HCT116 (cell line): ENCODE measurements around the gene GATAD2B. TPM values are rescaled to one million over a fixed set of nuclear protein-coding genes. Genes with fewer than 3 reads are reported as not detected.

Experiments
- ATAC-seq: fragments of 200-7000 bp; cut with Tn5 transposase; 2 replicates; pipeline ENCODE4 v1.9.1; 2020; ENCODE audit warnings: mild to moderate bottlenecking, moderate library complexity
- BruUV-seq: library from RNA; stranded (reverse); fragments of 400-500 nt; replicated peaks from 2 replicates; lab custom pipeline; 2021; lab: Mats Ljungman, UMichigan
- CTCF ChIA-PET: fragments of 300-600 bp; sonication (Branson Sonifier 250); formaldehyde crosslinking; loops from one replicate; lab custom pipeline; 2021; ENCODE audit warnings: antibody characterized with exemption; lab: Charles Lee
- POLR2A ChIA-PET: fragments of 300-600, 350-600 bp; sonication (Branson Sonifier 250); formaldehyde crosslinking; loops from one replicate; lab custom pipeline; 2021; ENCODE audit warnings: antibody characterized with exemption; lab: Charles Lee
- RAD21 ChIA-PET, 2 experiments: fragments of 300-600 bp; sonication (Branson Sonifier 250); formaldehyde crosslinking; loops; one replicate each; lab custom pipeline; 2023; ENCODE audit warnings: low total read pairs in 2 of 2; ENCODE audit not compliant: uncharacterized antibody in 2 of 2, unreplicated experiment in 2 of 2, low non-redundant PET in 1 of 2; lab: Charles Lee
- DNase-seq: peaks from one replicate; pipeline ENCODE4 v3.0.0-alpha.2; 2010; ENCODE audit warnings: low read depth, low spot score
- H2AFZ ChIP-seq: fragments of 200-600 bp; shearing (Covaris generic), sonication (generic); 2 replicates; pipeline ENCODE4 v1.6.1; 2017; ENCODE audit warnings: low read depth, mixed run types, mixed read lengths, antibody characterized with exemption, low read length; ENCODE audit not compliant: poor library complexity, severe bottlenecking
- H3K27ac ChIP-seq: 2 replicates; pipeline ENCODE4 v1.5.1; 2012; ENCODE audit warnings: low read depth, low read length
- H3K27me3 ChIP-seq: fragments of 200-600 bp; sonication (generic); 2 replicates; pipeline ENCODE4 v1.6.1; 2016; ENCODE audit warnings: mixed run types, low read length, mixed read lengths; ENCODE audit not compliant: insufficient read depth
- H3K36me3 ChIP-seq, 2 experiments: fragments of 200-500 bp in 1 of 2; fragments of 200-600 bp in 1 of 2; sonication (Bioruptor generic) in 1 of 2; sonication (generic) in 1 of 2; 2 replicates each; pipeline versions ENCODE4 v1.5.1 to v1.6.1; 2014 to 2016; ENCODE audit warnings: low read length in 2 of 2, inconsistent platforms in 1 of 2, mixed read lengths in 1 of 2, mixed run types in 1 of 2; ENCODE audit not compliant: insufficient read depth in 2 of 2, control insufficient read depth in 1 of 2
- H3K4me1 ChIP-seq, 2 experiments: fragments of 200-600 bp in 1 of 2; sonication (generic) in 1 of 2; 2 replicates each; pipeline versions ENCODE4 v1.5.1 to v1.6.1; 2012 to 2017; ENCODE audit warnings: low read length in 2 of 2, inconsistent platforms in 1 of 2, mild to moderate bottlenecking in 1 of 2, mixed read lengths in 1 of 2, mixed run types in 1 of 2, moderate library complexity in 1 of 2; ENCODE audit not compliant: insufficient read depth in 2 of 2, control insufficient read depth in 1 of 2
- H3K4me2 ChIP-seq: fragments of 200-600 bp; sonication (generic); 2 replicates; pipeline ENCODE4 v1.6.1; 2017; ENCODE audit warnings: mixed run types, low read length, mixed read lengths
- H3K4me3 ChIP-seq, 2 experiments: fragments of 200-600 bp in 1 of 2; sonication (generic) in 1 of 2; replicated peaks in 1 of 2; 2 replicates each; pipeline ENCODE4 v1.5.1; 2011 to 2016; ENCODE audit warnings: low read length in 2 of 2, control low read depth in 1 of 2, low read depth in 1 of 2, mild to moderate bottlenecking in 1 of 2, mixed read lengths in 1 of 2, mixed run types in 1 of 2
- H3K79me2 ChIP-seq: fragments of 200-600 bp; sonication (generic); 2 replicates; pipeline ENCODE4 v1.6.1; 2017; ENCODE audit warnings: mild to moderate bottlenecking, mixed run types, low read length, moderate library complexity, mixed read lengths; ENCODE audit not compliant: insufficient read depth
- H3K9ac ChIP-seq: fragments of 200-600 bp; sonication (generic); 2 replicates; pipeline ENCODE4 v1.6.1; 2016; ENCODE audit warnings: low read length, mixed read lengths
- H3K9me2 ChIP-seq: fragments of 200-600 bp; sonication (generic), shearing (Covaris generic); 2 replicates; pipeline ENCODE4 v1.6.1; 2017; ENCODE audit warnings: mixed run types, mild to moderate bottlenecking, moderate library complexity; ENCODE audit not compliant: insufficient read depth
- H3K9me3 ChIP-seq, 2 experiments: fragments of 200-500 bp in 1 of 2; fragments of 200-600 bp in 1 of 2; sonication (Bioruptor generic) in 1 of 2; sonication (generic) in 1 of 2; 2 replicates each; pipeline ENCODE4 v1.6.1; 2014 to 2017; ENCODE audit warnings: low read length in 2 of 2, mixed read lengths in 2 of 2, inconsistent platforms in 1 of 2, low read depth in 1 of 2, mild to moderate bottlenecking in 1 of 2, mixed run types in 1 of 2, moderate library complexity in 1 of 2; ENCODE audit not compliant: control insufficient read depth in 1 of 2, insufficient read depth in 1 of 2
- H4K20me1 ChIP-seq: fragments of 200-600 bp; sonication (generic), shearing (Covaris generic); 2 replicates; pipeline ENCODE4 v1.6.1; 2017; ENCODE audit warnings: mixed run types, mild to moderate bottlenecking, moderate library complexity; ENCODE audit not compliant: insufficient read depth
- CBX3 ChIP-seq: IDR thresholded peaks from 2 replicates; pipeline ENCODE4 v1.6.1; 2012; ENCODE audit warnings: low read depth
- CEBPB ChIP-seq: IDR thresholded peaks from 2 replicates; pipeline ENCODE4 v1.6.1; 2012; ENCODE audit warnings: low read depth
- CTCF ChIP-seq, 3 experiments: fragments of 200-600 bp in 1 of 3; sonication (generic) in 1 of 3; IDR thresholded peaks in 2 of 3; conservative IDR thresholded peaks in 1 of 3; 2 replicates each; pipeline ENCODE4 v1.5.1; 2012 to 2017; ENCODE audit warnings: low read depth in 2 of 3, low read length in 2 of 3, antibody characterized with exemption in 1 of 3, borderline replicate concordance in 1 of 3, control low read depth in 1 of 3, mild to moderate bottlenecking in 1 of 3, mixed read lengths in 1 of 3, mixed run types in 1 of 3, moderate library complexity in 1 of 3; ENCODE audit not compliant: insufficient read depth in 1 of 3
- EGR1 ChIP-seq: IDR thresholded peaks from 2 replicates; pipeline ENCODE4 v1.6.1; 2012; ENCODE audit warnings: low read depth
- ELF1 ChIP-seq: IDR thresholded peaks from 2 replicates; pipeline ENCODE4 v1.6.1; 2012; ENCODE audit warnings: low read depth, borderline replicate concordance
- EZH2 ChIP-seq: fragments of 200-600 bp; sonication (generic); IDR thresholded peaks from 2 replicates; pipeline ENCODE4 v1.6.1; 2017; ENCODE audit warnings: antibody characterized with exemption, mixed run types
- FOSL1 ChIP-seq: IDR thresholded peaks from 2 replicates; pipeline ENCODE4 v1.6.1; 2012; ENCODE audit warnings: low read depth
- JUND ChIP-seq: IDR thresholded peaks from 2 replicates; pipeline ENCODE4 v1.6.1; 2012
- RAD21 ChIP-seq: IDR thresholded peaks from 2 replicates; pipeline ENCODE4 v1.6.1; 2012; ENCODE audit warnings: low read depth, mild to moderate bottlenecking
- TCF7L2 ChIP-seq: IDR thresholded peaks from 2 replicates; pipeline ENCODE4 v1.7.0; 2011; ENCODE audit warnings: borderline replicate concordance, inconsistent platforms; ENCODE audit not compliant: insufficient read depth, insufficient read length; ENCODE audit errors: extremely low read depth
- ZFX ChIP-seq: fragments of 450-650 bp; IDR thresholded peaks from 2 replicates; pipeline ENCODE4 v1.6.1; 2017
- ZNF274 ChIP-seq: fragments of 200-500 bp; sonication (Bioruptor generic); IDR thresholded peaks from 2 replicates; pipeline ENCODE4 v1.6.1; 2014; ENCODE audit warnings: mild to moderate bottlenecking, low read depth, low read length, inconsistent platforms
- intact Hi-C: fragments of 100-400 bp; cut with micrococcal nuclease; formaldehyde crosslinking; loops from 2 replicates; pipeline ENCODE4 v1.10.0; 2022
- total RNA-seq: library from RNA; stranded (reverse); gene quantifications from one replicate; pipeline ENCODE4 v1.2.1, GENCODE V29; 2021; ENCODE audit not compliant: unreplicated experiment
- TF ChIP-seq, protein P1 (sequence below): IDR thresholded peaks from 2 replicates; pipeline ENCODE4 v1.6.1; 2012; ENCODE audit warnings: low read depth
- TF ChIP-seq, protein P2 (sequence below): IDR thresholded peaks from 2 replicates; pipeline ENCODE4 v1.6.1; 2011; ENCODE audit warnings: mild to moderate bottlenecking, low read length, moderate library complexity; ENCODE audit not compliant: insufficient replicate concordance; ENCODE audit errors: extremely low read depth
- TF ChIP-seq, protein P3 (sequence below): IDR thresholded peaks from 2 replicates; pipeline ENCODE4 v1.6.1; 2012

GATAD2B gene
- total RNA-seq, 1 experiment from 2014 or later: 50.2 TPM

DNA sequence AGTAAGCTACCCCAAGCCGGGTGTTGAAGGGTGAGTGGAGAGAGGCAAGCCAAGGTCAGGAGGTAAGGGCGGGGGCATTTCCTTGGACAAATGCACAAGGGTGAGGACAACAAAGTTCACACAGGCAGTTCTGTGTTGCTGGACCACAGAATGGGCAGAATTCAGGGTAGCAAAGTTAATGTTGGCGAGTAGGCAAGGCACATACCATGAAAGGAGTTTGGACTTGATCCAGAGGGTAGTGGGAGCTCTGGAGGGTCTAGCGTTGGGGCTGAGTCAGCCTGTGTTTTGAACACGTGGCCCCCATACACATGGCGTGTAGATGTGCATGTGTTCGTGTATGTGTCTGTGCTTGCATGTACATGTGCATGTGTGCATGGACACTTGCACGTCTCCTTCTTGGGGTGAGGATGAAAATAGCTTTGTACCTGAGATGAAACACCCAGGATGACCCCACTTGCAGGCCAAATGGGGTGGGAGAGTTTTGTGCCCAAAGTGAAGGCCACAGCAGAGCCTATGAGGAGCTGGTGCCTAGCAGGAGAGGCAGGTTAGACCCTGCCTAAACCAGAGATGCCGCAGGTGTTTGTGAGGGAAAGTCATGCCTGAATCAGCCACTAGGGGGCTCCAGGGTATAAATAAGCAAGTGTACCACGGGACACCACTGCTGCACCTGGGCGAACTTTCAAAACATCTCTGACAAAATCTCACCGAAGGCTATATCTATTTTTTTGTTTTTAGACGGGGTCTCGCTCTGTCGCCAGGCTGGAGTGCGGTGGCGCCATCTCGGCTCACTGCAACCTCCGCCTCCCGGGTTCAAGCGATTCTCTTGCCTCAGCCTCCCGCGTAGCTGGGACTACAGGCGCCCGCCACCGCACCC is 125.7 kb downstream of the GATAD2B start:
- DNase-seq (peak; percentile 42), ATAC-seq (peak; percentile 93)
- BruUV-seq: no TSS peak
- H3K27me3 ChIP-seq: no peaks in the 10 kb centered on the region
- H4K20me1 ChIP-seq: no peaks in the 10 kb centered on the region
- ChIA-PET POLR2A (no interaction called here), RAD21 (interaction anchor here (0.7 to 2.2 kb wide), 3 partner anchors 189 to 190 kb away, joined by 4 to 10 read pairs (median 4); partner anchors contain the start of gene RAB13 (in 2 of the 2)), CTCF (interaction anchor here (1.2 to 2.7 kb wide), 4 partner anchors 11 to 190 kb away, joined by 3 to 17 read pairs (median 4); partner anchors contain the start of genes DENND4B and RAB13)
- TF ChIP-seq ZFX (no peak), FOSL1 (no peak), CBX3 (no peak), ELF1 (no peak), CTCF (IDR thresholded peaks at IDR 0.05 in 2 of 3, conservative IDR thresholded peaks at IDR 0.05 in 1 of 3; ENCODE audit: borderline replicate concordance in 1 of 3, insufficient read depth in 1 of 3, low read depth in 2 of 3, low read length in 2 of 3) (peak; percentile 80 to 86 (median 82)), CEBPB (no peak), TCF7L2 (no peak), EGR1 (no peak), EZH2 (no peak), ZNF274 (no peak), JUND (no peak), RAD21 (peak; percentile 93)
- TF ChIP-seq, protein P1, sequence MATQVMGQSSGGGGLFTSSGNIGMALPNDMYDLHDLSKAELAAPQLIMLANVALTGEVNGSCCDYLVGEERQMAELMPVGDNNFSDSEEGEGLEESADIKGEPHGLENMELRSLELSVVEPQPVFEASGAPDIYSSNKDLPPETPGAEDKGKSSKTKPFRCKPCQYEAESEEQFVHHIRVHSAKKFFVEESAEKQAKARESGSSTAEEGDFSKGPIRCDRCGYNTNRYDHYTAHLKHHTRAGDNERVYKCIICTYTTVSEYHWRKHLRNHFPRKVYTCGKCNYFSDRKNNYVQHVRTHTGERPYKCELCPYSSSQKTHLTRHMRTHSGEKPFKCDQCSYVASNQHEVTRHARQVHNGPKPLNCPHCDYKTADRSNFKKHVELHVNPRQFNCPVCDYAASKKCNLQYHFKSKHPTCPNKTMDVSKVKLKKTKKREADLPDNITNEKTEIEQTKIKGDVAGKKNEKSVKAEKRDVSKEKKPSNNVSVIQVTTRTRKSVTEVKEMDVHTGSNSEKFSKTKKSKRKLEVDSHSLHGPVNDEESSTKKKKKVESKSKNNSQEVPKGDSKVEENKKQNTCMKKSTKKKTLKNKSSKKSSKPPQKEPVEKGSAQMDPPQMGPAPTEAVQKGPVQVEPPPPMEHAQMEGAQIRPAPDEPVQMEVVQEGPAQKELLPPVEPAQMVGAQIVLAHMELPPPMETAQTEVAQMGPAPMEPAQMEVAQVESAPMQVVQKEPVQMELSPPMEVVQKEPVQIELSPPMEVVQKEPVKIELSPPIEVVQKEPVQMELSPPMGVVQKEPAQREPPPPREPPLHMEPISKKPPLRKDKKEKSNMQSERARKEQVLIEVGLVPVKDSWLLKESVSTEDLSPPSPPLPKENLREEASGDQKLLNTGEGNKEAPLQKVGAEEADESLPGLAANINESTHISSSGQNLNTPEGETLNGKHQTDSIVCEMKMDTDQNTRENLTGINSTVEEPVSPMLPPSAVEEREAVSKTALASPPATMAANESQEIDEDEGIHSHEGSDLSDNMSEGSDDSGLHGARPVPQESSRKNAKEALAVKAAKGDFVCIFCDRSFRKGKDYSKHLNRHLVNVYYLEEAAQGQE: no peak
- TF ChIP-seq, protein P2, sequence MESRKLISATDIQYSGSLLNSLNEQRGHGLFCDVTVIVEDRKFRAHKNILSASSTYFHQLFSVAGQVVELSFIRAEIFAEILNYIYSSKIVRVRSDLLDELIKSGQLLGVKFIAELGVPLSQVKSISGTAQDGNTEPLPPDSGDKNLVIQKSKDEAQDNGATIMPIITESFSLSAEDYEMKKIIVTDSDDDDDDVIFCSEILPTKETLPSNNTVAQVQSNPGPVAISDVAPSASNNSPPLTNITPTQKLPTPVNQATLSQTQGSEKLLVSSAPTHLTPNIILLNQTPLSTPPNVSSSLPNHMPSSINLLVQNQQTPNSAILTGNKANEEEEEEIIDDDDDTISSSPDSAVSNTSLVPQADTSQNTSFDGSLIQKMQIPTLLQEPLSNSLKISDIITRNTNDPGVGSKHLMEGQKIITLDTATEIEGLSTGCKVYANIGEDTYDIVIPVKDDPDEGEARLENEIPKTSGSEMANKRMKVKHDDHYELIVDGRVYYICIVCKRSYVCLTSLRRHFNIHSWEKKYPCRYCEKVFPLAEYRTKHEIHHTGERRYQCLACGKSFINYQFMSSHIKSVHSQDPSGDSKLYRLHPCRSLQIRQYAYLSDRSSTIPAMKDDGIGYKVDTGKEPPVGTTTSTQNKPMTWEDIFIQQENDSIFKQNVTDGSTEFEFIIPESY: no peak
- TF ChIP-seq, protein P3, sequence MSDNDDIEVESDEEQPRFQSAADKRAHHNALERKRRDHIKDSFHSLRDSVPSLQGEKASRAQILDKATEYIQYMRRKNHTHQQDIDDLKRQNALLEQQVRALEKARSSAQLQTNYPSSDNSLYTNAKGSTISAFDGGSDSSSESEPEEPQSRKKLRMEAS: no peak
- no peaks in the 10 kb centered on the region for H3K9me3 ChIP-seq
- H3K9me2 ChIP-seq: no peaks in the 10 kb centered on the region
- H3K4me3 ChIP-seq: no peak overlapping the region
- no peaks in the 10 kb centered on the region for H3K79me2 ChIP-seq
- no peak overlapping the region for H2AFZ ChIP-seq
- intact Hi-C loops: loop anchor here (1.0 to 5.0 kb wide), 3 partner anchors 149 to 189 kb away; partner anchors contain the start of genes CREB3L4, DENND4B and RAB13
- H3K4me2 ChIP-seq: no peak overlapping the region
- peaks cover 0 to 2% of the 10 kb centered on the region in 2 experiments; a peak in 1 of 4 replicates for H3K4me1 ChIP-seq
- no peak overlapping the region for H3K9ac ChIP-seq
- no peaks in the 10 kb centered on the region for H3K36me3 ChIP-seq
- no peak overlapping the region for H3K27ac ChIP-seq
